ENCODE results near the gene KIAA1755.
"Not testable (repeated sequence)": the region's sequence is repeated elsewhere in the genome, so short reads cannot be mapped to it uniquely, and the experiment has no call there.

KIAA1755 gene

GRCh38 chr20:38286586-38287531, 26.3 kb upstream of the KIAA1755 start:
- no peak for DNase-seq

- DNase-seq: no peak
These were observed 24.4 kb upstream of the KIAA1755 start for GRCh38 chr20:38284893-38285444.

- DNase-seq: not testable (repeated sequence)
These were observed 23.6 kb upstream of the KIAA1755 start for GRCh38 chr20:38284066-38284650.

GRCh38 chr20:38283236-38283635, 22.7 kb upstream of the KIAA1755 start:
- no peak for DNase-seq

- not testable (repeated sequence) for DNase-seq
These were observed 20.8 kb upstream of the KIAA1755 start for GRCh38 chr20:38281176-38281915.

GRCh38 chr20:38278763-38279162, 18.2 kb upstream of the KIAA1755 start:
- DNase-seq: no peak

GRCh38 chr20:38278131-38278530, 17.6 kb upstream of the KIAA1755 start:
- no peak for DNase-seq

- no peak for DNase-seq
These were observed 17.2 kb upstream of the KIAA1755 start for GRCh38 chr20:38277691-38278090.

GRCh38 chr20:38277285-38277684, 16.8 kb upstream of the KIAA1755 start:
- no peak for DNase-seq

- no peak for DNase-seq
These were observed 15.4 kb upstream of the KIAA1755 start for GRCh38 chr20:38275815-38276550.

- no peak for DNase-seq
These were observed 12.4 kb upstream of the KIAA1755 start for GRCh38 chr20:38272961-38273360.

- no peak for DNase-seq
These were observed 11.9 kb upstream of the KIAA1755 start for GRCh38 chr20:38272398-38272797.

- no peak for DNase-seq
These were observed 11.1 kb upstream of the KIAA1755 start for GRCh38 chr20:38271608-38272120.

GRCh38 chr20:38270869-38271605, 10.5 kb upstream of the KIAA1755 start:
- DNase-seq: no peak

GRCh38 chr20:38269715-38270114, 9.2 kb upstream of the KIAA1755 start:
- DNase-seq: no peak

- no peak for DNase-seq
These were observed 8.5 kb upstream of the KIAA1755 start for GRCh38 chr20:38269040-38269439.

GRCh38 chr20:38267901-38268514, 7.5 kb upstream of the KIAA1755 start:
- no peak for DNase-seq

- no peak for DNase-seq
These were observed 6.8 kb upstream of the KIAA1755 start for GRCh38 chr20:38267296-38267695.

GRCh38 chr20:38266426-38266825, 5.9 kb upstream of the KIAA1755 start:
- no peak for DNase-seq

- DNase-seq: no peak
These were observed 2.4 kb upstream of the KIAA1755 start for GRCh38 chr20:38262931-38263330.

GRCh38 chr20:38261054-38261390, 487 bp upstream of the KIAA1755 start:
- DNase-seq: no peak
